HG02943 (cell line): ENCODE data around the gene TRPV4.
"Not testable (repeated sequence)": the region's sequence is repeated elsewhere in the genome, so short reads cannot be mapped to it uniquely, and the experiment has no call there.

Experiments used
- ATAC-seq: cut with Tn5 transposase; IDR thresholded peaks from one replicate; pipeline ENCODE4 v1.9.1; 2021; ENCODE audit warnings: mild to moderate bottlenecking, low read depth, moderate library complexity; ENCODE audit not compliant: unreplicated experiment

TRPV4 gene

DNA sequence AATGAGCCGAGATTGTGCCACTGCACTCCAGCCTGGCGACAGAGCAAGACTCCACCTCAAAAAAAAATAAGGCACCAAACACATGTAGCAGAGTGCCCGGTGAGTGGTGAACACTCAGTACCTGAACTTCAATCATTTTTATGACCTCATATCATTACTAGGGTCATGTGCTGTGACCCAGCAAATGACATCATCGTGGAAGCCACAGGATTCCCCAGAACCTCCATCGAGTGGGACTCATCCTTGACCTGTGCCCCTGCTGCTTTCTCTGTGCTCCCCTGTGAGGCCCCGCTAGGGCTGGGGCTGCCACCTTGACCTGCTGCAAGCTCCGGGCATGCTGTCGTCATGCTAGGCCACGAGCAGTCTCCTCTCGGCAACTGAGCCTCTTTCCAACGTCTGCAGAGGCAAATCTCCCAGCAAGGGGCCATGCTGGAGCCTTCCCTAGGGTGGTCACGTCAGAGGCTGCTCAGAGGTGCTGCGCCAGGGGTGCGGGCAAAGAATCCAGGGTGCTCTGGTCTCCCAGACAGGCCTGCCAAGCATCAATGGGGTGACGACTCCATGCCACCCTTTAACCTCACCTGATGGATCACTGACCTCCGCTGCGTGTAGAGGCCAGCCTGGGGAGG is 28.6 kb upstream of the TRPV4 start:
- ATAC-seq: no peak

DNA sequence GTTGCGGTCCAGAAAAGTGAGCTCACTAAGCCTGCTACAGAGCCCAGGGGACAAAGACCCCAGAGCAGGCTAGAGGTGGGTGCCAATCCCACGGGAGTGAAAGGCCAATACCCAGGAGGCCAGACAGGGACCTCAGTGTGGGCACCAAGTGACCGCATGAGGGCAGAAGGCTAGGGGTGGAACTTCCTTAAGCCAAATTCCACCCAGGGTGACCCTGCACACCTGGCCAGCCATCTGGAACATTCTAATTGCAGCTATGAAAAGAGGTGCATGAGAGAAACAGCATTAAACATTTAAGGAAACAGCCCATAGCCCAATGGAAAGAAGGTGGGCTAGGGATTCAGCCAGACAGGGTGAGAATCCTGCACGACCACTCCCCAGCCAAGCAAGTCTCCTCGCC is 27.8 kb upstream of the TRPV4 start:
- ATAC-seq: no peak

DNA sequence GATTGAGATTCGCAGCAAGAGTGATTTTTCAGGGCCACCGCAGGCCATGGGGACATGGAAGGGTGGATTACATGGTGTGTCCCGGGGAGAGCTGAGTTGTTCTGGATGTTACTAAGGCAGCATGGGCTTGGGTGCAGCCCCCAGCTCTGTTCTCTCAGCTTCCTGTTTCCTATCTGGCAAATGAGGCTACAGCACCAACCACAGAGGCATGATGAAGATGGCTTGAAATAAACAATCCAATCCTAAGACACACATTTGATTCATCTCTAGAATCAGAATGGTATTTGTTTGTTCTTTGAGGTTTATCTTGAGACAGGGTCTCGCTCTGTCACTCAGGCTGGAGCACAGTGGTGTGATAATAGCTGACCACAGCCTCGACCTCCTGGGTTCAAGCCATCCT is 25.6 kb upstream of the TRPV4 start:
- ATAC-seq: no peak

DNA sequence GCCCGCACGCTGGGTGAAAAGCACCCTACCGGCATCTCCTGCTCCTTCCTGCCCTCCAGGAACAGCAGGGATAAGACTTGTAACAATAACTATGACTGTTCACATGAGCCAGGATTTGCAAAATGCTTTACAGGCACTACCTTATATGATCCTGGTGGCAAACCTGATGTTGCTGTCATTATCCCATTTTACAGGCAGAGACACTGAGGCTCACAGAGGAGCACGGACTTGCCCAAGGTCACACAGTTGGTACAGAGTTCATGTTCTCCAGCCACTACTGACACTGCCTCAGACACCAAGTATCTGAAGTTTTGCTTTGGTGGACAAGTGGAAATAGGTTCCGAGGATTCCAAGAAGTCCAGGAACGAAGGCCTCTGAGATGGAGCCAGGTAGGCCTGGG is 24.5 kb upstream of the TRPV4 start:
- no peak for ATAC-seq

DNA sequence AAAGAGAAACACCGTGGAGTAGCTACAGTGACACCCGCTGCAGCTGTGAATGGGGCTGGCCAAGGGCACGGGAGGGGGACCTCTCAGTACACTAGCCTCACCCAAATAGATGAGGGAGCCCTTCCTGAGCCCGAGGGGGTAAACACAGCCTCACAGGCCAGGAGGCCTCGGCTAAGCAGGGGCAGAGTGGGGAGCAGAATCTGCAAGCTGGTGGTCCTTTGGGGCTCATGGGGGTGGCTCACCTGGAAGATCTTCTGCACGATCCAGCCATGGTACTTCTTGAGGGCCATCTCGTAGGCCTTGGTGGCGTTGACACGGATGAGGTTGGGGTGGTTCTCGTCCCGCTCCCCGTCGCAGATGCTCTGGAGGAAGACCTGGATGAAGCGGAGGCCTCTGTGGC is 22.2 kb upstream of the TRPV4 start:
- no peak for ATAC-seq

DNA sequence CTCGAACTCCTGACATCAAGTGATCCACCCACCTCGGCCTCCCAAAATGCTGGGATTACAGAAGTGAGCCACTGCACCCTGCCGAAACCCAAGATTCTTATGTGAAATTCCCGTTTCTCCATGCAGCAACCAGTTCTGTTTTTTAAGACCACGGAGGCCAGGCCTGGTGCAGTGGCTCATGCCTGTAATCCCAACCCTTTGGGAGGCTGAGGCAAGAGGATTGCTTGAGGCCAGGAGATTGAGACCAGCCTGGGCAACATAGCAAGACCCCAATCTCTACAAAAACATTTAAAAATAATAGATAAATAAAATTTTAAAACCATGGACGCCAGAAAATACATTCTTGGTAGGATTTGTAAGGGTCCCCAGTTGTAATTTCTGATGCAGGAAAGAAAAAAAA is 17.3 kb upstream of the TRPV4 start:
- ATAC-seq: not testable (repeated sequence)

DNA sequence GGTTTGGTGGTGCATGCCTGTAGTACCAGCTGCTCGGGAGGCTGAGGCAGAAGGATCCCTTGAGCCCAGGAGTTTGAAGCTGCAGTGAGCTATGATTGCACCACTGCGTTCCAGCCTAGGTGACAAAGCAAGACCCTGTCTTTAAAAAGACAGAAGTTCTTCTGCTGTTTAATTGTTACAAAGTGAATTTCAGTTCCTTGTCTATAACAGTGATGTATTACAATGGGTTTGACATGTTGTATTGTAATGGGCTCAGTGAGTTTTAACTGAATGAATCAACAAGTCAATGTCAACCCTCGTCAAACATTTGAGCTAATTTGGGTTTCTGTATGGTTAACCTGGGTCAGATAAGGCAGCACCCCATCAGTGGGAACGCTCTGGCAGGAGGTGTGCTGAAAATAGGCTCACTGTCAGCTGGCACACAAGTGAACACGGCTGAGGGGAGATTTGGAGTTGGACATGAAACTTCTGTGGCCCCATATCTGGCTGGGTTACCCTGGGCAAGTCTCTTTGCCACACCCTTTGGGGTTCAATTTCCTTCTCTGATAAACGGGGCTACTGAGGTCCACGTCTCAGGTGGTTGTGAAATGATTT is 14.0 kb upstream of the TRPV4 start:
- ATAC-seq: no peak

DNA sequence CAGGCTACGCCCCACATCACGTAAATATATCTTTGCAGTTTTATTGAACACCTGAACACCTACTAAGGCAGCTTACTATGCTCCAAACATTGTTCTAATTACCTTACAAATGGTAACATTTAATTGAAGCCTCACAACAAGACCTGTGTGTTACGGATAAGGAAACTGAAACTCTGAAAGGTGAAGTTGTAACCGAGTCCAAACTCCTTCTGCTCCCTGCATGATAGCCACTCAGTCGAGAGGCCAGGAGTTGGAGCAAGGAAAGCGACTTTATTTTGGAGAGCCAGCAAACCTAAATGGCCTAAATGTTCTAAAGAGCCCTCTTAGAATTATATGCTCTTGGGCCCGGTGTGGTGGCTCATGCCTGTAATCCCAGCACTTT is 12.6 kb upstream of the TRPV4 start:
- no peak for ATAC-seq

DNA sequence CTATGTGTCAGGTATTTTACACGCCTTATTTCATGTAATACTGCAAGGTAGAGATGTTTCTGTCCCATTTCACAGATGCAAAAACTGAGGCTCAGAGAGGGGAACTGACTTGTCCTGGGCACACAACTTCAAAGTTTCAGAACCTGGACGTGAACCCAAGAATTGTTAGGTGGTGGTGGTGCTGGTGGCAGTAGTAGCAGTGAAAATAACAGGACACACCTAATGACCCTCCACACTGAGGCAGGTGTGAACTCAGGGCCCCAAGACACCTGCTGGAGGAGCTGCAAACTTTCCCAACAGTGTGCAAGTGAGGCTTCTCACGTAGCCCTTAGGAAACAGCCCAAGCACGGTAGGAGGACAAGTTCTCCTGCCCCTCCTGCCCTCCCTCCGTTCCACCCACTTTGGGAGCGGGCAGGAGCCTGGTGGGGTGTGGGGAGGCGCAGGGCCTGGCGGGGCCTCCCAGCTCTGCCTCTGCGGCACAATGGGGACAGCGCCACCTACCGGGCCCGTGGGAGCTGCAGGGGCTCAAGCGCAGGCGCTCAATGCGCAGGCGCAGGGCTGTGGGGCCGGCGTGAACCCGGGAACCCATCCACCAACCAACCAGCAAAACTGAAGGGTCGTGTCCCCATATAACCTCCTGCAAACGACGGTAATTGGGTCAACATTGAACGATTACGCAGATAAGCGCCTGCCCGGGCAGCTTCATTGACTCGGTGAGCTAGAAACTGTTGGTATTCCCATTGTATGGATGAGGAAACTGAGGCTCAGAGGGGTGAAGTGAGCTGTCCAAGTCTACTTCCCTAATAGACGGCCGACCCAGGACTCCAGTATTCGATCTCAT is 12.0 kb upstream of the TRPV4 start:
- peak; percentile 72 for ATAC-seq

DNA sequence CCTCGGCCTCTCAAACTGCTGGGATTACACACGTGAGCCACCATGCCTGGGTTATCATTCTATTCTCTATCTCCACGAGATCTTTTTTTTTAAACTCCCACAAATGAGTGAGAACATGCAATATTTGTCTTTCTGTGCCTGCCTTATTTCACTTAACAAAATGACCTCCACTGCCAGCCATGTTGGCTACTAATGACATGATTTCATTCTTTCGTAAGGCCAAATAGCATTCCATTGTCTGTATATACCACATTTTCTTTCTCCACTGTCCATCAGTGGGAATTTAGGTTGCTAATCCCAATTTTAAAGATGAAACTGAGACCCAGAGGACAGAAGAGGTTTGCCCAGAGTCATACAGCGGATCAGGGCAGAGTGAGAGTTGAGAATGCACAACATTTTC is 10.9 kb upstream of the TRPV4 start:
- ATAC-seq: no peak

DNA sequence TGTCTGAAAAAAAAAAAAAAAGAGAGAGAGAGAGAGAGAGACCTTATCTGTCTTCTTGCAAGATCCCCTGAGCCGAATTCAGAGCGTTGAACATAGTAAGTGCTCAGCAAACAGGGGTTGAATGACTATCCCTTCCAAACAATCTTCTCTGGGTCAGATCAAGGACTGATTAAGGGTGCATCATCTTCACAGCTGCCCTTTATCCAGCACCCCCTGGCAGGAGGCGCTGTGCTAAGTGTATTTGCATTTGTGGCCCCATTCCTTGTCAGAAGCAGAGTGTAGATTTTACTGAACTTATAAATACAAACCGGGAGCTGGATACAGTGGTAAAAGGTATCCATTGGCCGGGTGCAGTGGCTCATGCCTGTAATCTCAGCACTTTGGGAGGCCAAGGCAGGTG is 8.8 kb upstream of the TRPV4 start:
- ATAC-seq: no peak

DNA sequence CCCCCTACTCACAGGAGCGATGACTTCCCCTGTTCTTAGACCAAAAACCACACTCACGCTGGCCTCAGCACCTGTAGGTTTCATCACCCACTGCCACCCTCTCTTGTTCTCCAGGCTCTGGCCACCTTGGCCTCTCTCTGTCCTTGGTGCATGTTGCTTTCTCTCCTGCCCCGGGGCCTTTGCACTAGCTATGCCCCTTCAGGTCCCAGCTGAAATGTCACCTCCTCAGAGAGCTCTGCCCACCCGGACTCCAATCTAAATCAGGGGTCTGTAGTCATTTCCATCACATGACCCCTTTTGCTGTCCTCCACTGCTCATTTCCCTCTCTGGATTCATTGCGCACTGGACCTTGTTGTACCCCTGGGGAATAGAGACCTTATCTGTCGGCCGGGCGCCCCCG is 8.2 kb upstream of the TRPV4 start:
- no peak for ATAC-seq

DNA sequence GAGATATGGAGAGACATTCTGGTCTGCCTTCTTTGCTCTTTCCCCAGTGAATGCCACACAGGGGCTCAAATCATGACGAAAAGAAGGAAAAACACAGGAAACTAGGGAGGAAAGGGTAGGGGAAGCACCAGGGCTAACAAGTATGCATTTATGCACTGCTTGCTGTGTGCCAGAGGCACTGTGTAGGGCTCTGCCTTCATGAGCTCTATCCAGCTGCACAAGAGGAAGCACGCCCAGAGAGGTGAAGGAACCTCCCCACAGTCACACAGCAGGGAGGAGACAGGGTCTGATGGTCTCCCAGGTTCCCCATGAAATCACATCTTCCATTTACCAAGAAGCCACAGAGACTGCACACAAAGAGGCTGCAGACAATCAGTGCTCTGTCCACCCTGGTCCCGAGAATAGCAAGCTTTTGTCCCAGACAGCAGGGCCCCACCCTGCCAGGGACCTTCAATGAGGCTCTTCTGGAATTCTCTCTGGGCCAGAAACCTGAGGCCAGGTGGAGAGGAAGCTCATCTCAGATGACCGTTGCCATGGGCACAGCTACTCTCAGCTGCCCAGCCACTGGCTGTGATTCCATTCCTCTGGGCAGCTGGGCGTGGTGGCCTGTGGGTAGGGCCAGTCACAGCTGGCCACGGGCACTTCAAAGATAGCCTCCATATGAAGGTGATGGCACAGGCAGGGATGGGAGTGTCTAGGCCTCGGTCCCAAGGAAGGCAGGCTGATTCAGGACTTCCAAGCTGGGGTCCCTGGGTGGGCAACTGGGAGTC is 7.3 kb upstream of the TRPV4 start:
- ATAC-seq: no peak

DNA sequence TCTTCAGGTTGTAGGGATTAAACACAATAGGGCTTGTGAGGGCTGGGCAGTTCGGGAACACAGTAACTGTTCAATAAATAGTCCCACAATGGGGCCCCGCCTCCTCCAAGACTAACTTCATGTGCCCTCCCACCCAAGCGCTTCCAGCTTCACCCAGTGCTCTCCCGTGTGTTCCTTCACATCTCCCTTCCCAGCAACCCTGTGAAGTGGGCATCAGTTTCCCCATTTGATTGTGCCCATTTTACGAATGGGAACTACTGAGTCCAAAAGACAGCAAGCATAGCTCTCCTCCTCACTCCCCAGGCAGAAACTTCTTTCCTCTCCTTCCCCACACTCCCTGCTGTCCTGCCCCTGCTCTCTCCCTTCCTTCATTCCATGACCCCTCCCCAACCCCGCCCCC is 6.2 kb upstream of the TRPV4 start:
- ATAC-seq: no peak

DNA sequence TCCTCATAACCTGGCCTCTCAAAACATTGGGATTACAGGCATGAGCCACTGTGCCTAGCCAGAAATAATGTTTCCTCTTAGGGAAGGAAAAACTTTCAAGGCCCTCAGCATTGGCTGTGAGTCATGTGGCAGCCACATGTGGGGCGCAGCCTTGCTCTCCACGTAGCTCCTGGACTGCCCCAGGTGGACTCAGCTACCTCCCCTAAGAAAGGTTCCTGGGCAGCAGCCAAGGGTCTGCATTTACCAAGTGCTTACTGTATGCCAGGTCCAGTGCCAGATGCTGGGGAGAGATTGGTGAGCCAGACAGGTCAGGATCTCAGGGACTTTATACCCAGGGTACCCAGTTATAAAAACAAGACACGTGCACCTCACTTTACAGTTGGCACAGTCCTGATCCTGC is 3.7 kb upstream of the TRPV4 start:
- no peak for ATAC-seq

DNA sequence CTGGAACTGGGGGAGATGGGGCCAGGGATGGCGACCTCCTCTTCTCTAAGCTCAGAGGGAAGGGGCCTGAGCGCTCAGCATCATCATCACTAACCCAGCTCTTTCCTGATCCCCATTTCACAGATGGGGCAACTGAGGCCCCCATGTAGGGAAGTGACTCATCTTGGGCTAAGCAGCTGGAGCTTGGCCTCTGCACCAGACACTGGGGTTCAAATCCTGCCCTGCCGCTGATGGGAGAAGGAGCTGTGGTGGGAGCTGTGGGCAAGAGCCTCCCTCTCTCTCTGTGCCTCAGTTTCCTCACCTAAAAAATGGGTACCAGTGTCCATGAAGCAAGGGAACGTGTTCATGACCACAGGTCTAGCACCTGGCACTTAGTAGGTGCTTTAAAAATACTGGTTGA is 2.6 kb upstream of the TRPV4 start:
- no peak for ATAC-seq

DNA sequence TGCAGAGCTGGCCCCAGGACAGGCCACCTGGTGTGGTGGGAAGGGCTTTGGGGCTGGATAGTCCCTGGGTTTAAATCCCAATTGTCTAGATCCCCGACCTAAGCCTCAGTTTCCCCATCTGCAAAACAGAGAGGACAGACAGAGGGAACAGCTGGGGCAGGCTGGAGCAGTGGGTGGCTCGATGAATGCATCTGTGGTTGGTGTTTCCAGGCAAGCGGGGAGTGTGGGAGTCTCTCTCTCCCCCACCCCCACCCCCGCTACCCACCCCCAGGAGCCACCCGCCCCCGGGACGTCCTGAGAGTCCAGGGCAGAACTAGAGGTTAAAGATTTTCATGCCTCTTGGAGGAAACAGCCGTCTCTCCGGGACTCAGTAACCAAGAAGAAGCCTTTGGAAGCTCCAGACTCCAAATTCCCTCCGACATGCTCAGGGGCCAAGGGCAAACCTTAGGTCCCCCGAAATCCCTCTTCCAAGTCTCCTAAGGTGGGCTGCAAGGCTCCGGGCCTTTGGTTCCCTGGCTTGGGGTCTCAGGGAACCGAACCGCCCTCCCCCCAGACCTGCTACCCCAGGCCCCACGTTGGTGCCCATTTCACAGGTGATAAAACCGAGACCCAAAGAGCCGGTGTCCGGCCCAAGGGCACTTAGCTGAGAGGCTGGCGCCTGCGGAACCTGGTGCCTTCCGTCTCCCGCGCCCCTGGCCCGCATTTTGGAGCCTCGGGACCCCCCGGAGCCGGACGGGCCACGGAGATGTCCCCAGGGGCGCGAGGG is 474 bp downstream of the TRPV4 start:
- ATAC-seq: no peak

DNA sequence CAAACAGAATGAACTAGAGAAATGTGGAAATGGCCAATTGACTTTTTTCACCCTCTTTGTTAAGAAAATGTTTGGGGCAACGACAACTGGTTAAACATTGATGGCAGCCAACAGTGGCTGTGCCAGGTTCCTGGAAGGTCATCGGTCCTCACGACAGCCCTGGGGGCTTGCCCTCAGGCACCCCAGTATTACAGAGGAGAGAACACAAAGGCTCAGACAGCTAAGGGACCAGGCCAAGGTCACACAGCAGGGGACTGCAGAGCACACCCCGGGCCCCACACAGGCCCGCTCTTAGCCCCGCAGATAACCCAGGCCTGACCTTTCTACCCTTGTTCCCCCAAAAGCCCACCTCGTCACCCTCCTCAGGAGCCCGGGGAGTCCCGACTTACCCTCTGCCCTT is 1.3 kb downstream of the TRPV4 start:
- ATAC-seq: no peak

DNA sequence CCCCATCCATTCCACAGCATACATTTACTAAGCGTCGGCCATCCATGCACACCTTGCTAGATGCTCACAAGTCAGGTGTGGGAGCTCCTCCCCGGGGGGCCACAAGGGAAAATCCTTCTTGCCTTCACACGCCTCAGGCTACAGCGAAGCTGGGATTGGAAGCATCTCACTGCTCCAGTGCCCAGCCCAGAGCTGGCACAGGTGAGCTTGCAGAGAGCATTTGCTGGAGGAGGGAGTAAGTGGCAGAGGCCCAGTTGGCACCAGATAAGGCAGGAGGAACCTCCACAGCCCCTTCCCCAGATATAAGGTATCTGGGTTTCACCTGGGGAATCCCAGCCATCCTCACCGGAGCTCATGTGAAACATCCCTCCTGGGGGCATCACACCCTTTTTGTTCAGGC is 1.8 kb downstream of the TRPV4 start:
- ATAC-seq: no peak

DNA sequence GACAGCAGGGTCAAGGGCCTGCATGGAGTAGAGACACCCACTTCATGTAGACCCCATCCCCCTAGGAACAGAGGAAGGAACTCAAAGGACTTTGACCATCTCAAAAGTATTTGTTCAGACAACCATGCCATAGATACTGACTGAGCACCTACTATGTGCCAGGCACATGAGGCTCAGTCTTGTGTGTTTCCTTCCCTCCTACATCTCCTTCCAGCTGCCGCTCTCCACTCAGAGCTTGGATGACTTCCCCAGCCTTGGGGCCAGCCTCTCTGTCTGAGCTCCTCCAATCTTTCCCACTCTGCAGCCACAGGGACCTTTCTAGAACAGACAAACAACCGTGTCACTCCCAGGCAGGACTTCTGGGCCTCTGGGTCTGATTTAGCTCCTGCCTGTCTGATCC is 2.5 kb downstream of the TRPV4 start:
- ATAC-seq: no peak

DNA sequence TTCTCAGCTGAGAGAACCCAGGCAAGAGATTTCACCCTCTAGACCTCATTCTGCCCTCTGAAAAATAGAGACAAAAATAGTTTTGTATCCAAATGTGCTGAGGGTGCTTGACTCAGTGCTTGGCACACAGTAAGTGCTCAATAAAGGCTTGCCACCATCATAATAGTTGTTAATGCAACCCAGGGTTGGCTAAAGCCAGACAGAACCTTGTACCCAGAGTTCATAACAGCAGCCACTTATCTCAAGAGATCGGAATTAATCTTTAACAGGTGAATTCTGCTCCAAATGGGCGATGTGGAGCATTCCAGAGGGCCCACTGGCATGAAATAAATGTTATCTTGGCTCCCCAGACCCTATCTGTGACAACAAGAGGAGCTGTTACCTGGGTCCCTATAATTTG is 2.9 kb downstream of the TRPV4 start:
- no peak for ATAC-seq
